Testis (tissue), 3 donors: ENCODE data around the gene FHAD1. TPM values are rescaled to one million over a fixed set of nuclear protein-coding genes. Genes with fewer than 3 reads are reported as not detected.

Source experiments
- DNase-seq: peaks from one replicate; pipeline ENCODE4 v3.0.0-alpha.2; 2019
- H3K27ac ChIP-seq, 2 donors: fragments of 200-600 bp; sonication (generic); one replicate each; pipeline ENCODE4 v1.5.1; 2019
- H3K27me3 ChIP-seq: fragments of 200-600 bp; sonication (generic); one replicate; pipeline ENCODE4 v1.5.1; 2019
- H3K36me3 ChIP-seq: fragments of 200-600 bp; sonication (generic); one replicate; pipeline ENCODE4 v1.5.1; 2017; ENCODE audit warnings: low read depth; ENCODE audit errors: missing control alignments
- H3K4me1 ChIP-seq: fragments of 200-600 bp; sonication (generic); one replicate; pipeline ENCODE4 v1.5.1; 2019
- H3K4me3 ChIP-seq, 2 donors: fragments of 200-600 bp; sonication (generic); one replicate each; pipeline ENCODE4 v1.5.1; 2017 to 2019
- H3K9me3 ChIP-seq: fragments of 200-600 bp; sonication (generic); one replicate; pipeline ENCODE4 v1.5.1; 2017
- POLR2A ChIP-seq: fragments of 450-650 bp; IDR thresholded peaks from one replicate; pipeline ENCODE4 v1.6.1; 2017; ENCODE audit warnings: antibody characterized with exemption, mild to moderate bottlenecking, moderate library complexity
- WGBS, 2 donors: methylation state at CpG; one replicate each; pipeline ENCODE4 v1.1.5; 2018; 5-methylcytosine and 5-hydroxymethylcytosine counted together
- intact Hi-C: fragments of 100-400 bp; cut with DNase I; formaldehyde crosslinking; loops from one replicate; pipeline ENCODE4 v1.15.1; 2023; ENCODE audit warnings: low total_unique reads
- polyA plus RNA-seq: library from polyadenylated mRNA; stranded (reverse); fragments of 350-450 nt; fragmentation: Illumina TruSeq; extraction: RNeasy Lipid Tissue Mini Kit (QIAGEN cat#74804); gene quantifications from one replicate; pipeline ENCODE4 v1.2.3, GENCODE V29; 2014; ENCODE audit warnings: low read depth, low replicate concordance; ENCODE audit not compliant: insufficient read depth
- total RNA-seq, 2 donors: library from RNA; depleted of rRNA; stranded (reverse); fragments of >200 nt; gene quantifications; one replicate each; pipeline ENCODE4 v1.2.3, GENCODE V29; 2016
- TF ChIP-seq, protein P1 (sequence below), 3 experiments: fragments of 450-650 bp in 2 of 3; fragments of 200-600 bp in 1 of 3; sonication (generic) in 1 of 3; IDR thresholded peaks; one replicate each; pipeline ENCODE4 v1.5.1; 2016 to 2019; ENCODE audit warnings: antibody characterized with exemption in 3 of 3, mild to moderate bottlenecking in 2 of 3, moderate library complexity in 1 of 3

The FHAD1 gene
- total and polyA plus RNA-seq, 3 donors from 2014 or later, result 22.0 to 73.3 (median 59.0) TPM

GRCh38 chr1:15331734-15332133, 84.7 kb downstream of the FHAD1 start:
- DNase-seq, result no peak
- no peak overlapping the region for H3K27ac ChIP-seq
- H3K9me3 ChIP-seq, result no peaks in the 10 kb centered on the region
- no peaks in the 10 kb centered on the region for H3K27me3 ChIP-seq
- no peaks in the 10 kb centered on the region for H3K36me3 ChIP-seq
- intact Hi-C loops, result no loop called here
- WGBS, 2 donors, result 78 to 88% methylated on average over 2 of the region's 2 CpGs
- TF ChIP-seq, protein P1, sequence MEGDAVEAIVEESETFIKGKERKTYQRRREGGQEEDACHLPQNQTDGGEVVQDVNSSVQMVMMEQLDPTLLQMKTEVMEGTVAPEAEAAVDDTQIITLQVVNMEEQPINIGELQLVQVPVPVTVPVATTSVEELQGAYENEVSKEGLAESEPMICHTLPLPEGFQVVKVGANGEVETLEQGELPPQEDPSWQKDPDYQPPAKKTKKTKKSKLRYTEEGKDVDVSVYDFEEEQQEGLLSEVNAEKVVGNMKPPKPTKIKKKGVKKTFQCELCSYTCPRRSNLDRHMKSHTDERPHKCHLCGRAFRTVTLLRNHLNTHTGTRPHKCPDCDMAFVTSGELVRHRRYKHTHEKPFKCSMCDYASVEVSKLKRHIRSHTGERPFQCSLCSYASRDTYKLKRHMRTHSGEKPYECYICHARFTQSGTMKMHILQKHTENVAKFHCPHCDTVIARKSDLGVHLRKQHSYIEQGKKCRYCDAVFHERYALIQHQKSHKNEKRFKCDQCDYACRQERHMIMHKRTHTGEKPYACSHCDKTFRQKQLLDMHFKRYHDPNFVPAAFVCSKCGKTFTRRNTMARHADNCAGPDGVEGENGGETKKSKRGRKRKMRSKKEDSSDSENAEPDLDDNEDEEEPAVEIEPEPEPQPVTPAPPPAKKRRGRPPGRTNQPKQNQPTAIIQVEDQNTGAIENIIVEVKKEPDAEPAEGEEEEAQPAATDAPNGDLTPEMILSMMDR (IDR thresholded peaks at IDR 0.05), result no peak
- TF ChIP-seq POLR2A, result no peak
- no peak overlapping the region for H3K4me3 ChIP-seq
- peaks cover 45% of the 10 kb centered on the region for H3K4me1 ChIP-seq

- no peak overlapping the region for H3K4me3 ChIP-seq
- no peaks in the 10 kb centered on the region for H3K9me3 ChIP-seq
- TF ChIP-seq, protein P1 (IDR thresholded peaks at IDR 0.05), result no peak
- no peak for TF ChIP-seq POLR2A
- H3K27me3 ChIP-seq, result no peaks in the 10 kb centered on the region
- H3K4me1 ChIP-seq, result peaks cover 53% of the 10 kb centered on the region
- H3K36me3 ChIP-seq, result no peaks in the 10 kb centered on the region
- no peak for DNase-seq
- WGBS, 2 donors, result 68 to 73% methylated on average over 4 of the region's 4 CpGs
- no peak overlapping the region for H3K27ac ChIP-seq
- intact Hi-C loops, result no loop called here
Measured at GRCh38 chr1:15332525-15332924, 85.5 kb downstream of the FHAD1 start.

DNA sequence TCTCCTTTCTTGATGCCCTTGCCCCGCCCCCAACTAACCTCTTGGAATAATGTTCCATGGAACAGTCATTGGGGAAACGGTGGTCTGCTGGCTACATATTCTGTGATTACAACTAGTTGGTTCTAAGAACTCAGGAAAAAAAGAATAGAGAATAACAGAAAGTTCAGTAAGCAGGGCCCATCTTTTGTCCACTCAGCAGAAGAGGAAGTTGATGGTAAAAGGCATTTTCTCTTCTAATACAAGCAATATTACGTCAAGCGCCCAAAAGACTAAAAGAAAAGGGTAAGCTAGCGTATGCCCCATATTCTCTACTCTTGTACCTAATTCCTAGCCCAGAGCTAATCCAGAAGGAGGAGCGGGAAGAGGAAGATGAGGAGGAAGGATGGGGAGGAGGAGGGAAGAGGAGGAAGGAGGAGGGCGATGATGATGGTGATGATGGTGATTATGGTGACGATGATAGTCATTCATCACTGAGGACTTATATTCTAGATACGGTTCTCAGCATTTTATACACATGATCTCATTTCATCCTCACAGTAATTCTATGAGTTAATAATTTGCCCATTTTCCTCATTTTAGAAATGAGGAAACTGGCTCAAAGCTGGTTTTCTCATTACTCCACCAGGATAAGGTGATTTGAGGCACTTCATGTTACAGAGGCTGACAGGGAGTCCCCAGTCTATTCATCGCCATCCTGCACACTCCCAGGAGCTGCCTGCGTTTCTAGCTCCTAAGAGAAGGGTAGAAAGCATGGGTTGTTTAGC, 86.1 kb downstream of the FHAD1 start:
- no peak overlapping the region for H3K4me3 ChIP-seq
- intact Hi-C loops, result no loop called here
- no peaks in the 10 kb centered on the region for H3K9me3 ChIP-seq
- no peak for DNase-seq
- H3K27ac ChIP-seq, result no peak overlapping the region
- peaks cover 59% of the 10 kb centered on the region for H3K4me1 ChIP-seq
- TF ChIP-seq, protein P1 (IDR thresholded peaks at IDR 0.05), result no peak
- no peak for TF ChIP-seq POLR2A
- no peaks in the 10 kb centered on the region for H3K27me3 ChIP-seq
- no peaks in the 10 kb centered on the region for H3K36me3 ChIP-seq
- 87 to 91% methylated on average over 11 of the region's 11 CpGs for WGBS, 2 donors

DNA sequence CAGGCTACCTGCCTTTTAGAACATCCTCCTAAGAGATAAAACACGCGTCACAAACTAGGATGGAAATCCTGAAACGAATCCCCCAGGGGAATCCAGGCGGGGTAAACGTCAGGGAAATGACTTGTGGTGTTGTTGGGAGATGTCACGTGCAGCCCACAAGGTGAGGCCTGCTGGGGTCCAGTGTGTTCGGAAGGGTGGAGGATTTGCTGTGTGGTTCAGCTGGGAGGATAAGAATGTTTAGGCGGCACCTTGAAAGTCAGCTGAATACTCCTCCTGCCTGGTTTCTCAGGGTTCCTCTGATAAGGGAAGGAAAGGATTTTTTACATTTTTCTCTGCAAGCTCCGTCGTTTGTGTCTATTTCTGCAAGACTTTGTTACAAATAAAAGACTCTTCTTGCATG, 88.0 kb downstream of the FHAD1 start:
- Histone ChIP-seq H3K36me3 (no peaks in the 10 kb centered on the region), H3K9me3 (no peaks in the 10 kb centered on the region), H3K4me3 (no peak overlapping the region), H3K4me1 (peaks cover 42% of the 10 kb centered on the region), H3K27me3 (no peaks in the 10 kb centered on the region), H3K27ac (peak overlapping the region; percentile 5 to 54)
- intact Hi-C loops, result no loop called here
- 51 to 60% methylated on average over 10 of the region's 10 CpGs for WGBS, 2 donors
- DNase-seq, result peak; percentile 74
- TF ChIP-seq, protein P1 (IDR thresholded peaks at IDR 0.05), result no peak
- TF ChIP-seq POLR2A, result no peak

GRCh38 chr1:15336866-15337265, 89.8 kb downstream of the FHAD1 start:
- Histone ChIP-seq H3K9me3 (no peaks in the 10 kb centered on the region), H3K27me3 (no peaks in the 10 kb centered on the region), H3K4me1 (peaks cover 42% of the 10 kb centered on the region), H3K36me3 (no peaks in the 10 kb centered on the region), H3K4me3 (no peak overlapping the region), H3K27ac (peak overlapping the region; percentile 70 to 71)
- WGBS, 2 donors, result 64 to 69% methylated on average over 7 of the region's 7 CpGs
- DNase-seq, result no peak
- TF ChIP-seq, protein P1 (IDR thresholded peaks at IDR 0.05), result no peak
- no peak for TF ChIP-seq POLR2A
- intact Hi-C loops, result no loop called here
